Erythroblast (primary cell): Measurements from ENCODE around the gene FAM107B.

Source experiments
- GATA1 ChIP-seq: IDR thresholded peaks from 2 replicates; pipeline ENCODE4 v1.6.1; 2011; ENCODE audit warnings: low read depth, mild to moderate bottlenecking, control low read depth, low read length, moderate library complexity
- POLR2A ChIP-seq: IDR thresholded peaks from 2 replicates; pipeline ENCODE4 v1.6.1; 2011; ENCODE audit warnings: mild to moderate bottlenecking, low read length

- no peak for TF ChIP-seq POLR2A
- no peak for TF ChIP-seq GATA1
These were observed 125.8 kb downstream of the FAM107B start for GRCh38 chr10:14648946-14649345.
